Measurements from ENCODE around the gene DNAJC10. TPM values are rescaled to one million over a fixed set of nuclear protein-coding genes. Genes with fewer than 3 reads are reported as not detected.

The DNAJC10 gene
- total and polyA plus RNA-seq, 9 of the 15 experiments (the other 6 are each of a cell fraction or from before 2014, with no cell fraction given) = 9.8 to 77.7 (median 57.3) TPM

DNA sequence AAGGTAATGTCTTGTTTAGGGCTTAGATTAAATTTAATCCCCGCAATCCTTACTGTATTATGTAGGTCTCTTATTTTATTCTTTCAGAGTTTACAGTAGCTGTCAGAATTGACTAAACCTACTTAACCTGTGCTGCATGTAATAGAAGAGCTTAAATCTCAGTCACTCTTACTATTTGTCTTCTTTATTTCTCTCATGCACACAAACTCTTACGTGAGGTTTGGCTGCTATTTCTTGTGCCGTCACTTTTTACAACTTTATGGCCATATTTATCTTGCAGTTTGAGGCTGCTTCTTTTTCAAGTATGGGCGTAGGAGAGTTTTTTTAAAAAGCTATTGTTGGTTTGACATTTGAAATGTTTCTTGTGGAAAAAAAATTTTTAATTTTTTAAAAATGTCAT, 12.0 kb downstream of the DNAJC10 start:
- CTCF ChIA-PET (ENCODE audit: low intra/inter-chr PET ratio) = no interaction called here
- Histone ChIP-seq H2AFZ (ENCODE audit: low read depth, low read length) (no peak overlapping the region), H3K9me1 (ENCODE audit: control insufficient read depth, insufficient read depth, low read length) (no peaks in the 10 kb centered on the region), H3K27ac (ENCODE audit: extremely low read depth, low read depth, low read length) (no peak overlapping the region), H3K4me3 (no peak overlapping the region), H3K9ac (ENCODE audit: insufficient read depth in 1 of 2, low read depth in 2 of 2, low read length in 2 of 2) (no peak overlapping the region), H3K9me3 (replicated peaks; ENCODE audit: control insufficient read depth, insufficient read depth, low read depth, low read length) (no peaks in the 10 kb centered on the region), H3K79me2 (ENCODE audit: control insufficient read depth, insufficient read depth, low read length) (no peaks in the 10 kb centered on the region), H3K4me1 (replicated peaks in 1 of 2; ENCODE audit: control insufficient read depth in 2 of 2, insufficient read depth in 2 of 2, low read length in 2 of 2) (no peaks in the 10 kb centered on the region), H3K4me2 (ENCODE audit: insufficient read depth, low read length) (no peak overlapping the region), H4K20me1 (replicated peaks; ENCODE audit: control insufficient read depth, insufficient read depth, low read length) (no peaks in the 10 kb centered on the region), H3K27me3 (ENCODE audit: control insufficient read depth in 2 of 2, insufficient read depth in 2 of 2, low read length in 2 of 2) (no peaks in the 10 kb centered on the region), H3K36me3 (ENCODE audit: control insufficient read depth, insufficient read depth, low read length) (peaks cover 71% of the 10 kb centered on the region)
- DNase-seq (ENCODE audit: extremely low read depth in 1 of 4, low spot score in 3 of 4) = no peak
- POLR2A ChIA-PET = interaction anchor here (1.2 to 1.6 kb wide), 3 partner anchors 8 to 13 kb away, joined by 4 to 5 read pairs (median 4); partner anchors contain the start of gene DNAJC10
- ATAC-seq = no peak
- TF ChIP-seq HCFC1 (IDR thresholded peaks at IDR 0.05; ENCODE audit: low read depth, low read length) (no peak), ZNF583 (CRISPR knock-in tag; IDR thresholded peaks at IDR 0.05) (no peak), TAF15 (IDR thresholded peaks at IDR 0.05; ENCODE audit: low read depth, low read length) (no peak), CBFA2T2 (conservative IDR thresholded peaks at IDR 0.05) (no peak)
- intact Hi-C loops (cut with micrococcal nuclease) (no loop called here), in situ Hi-C loops (cut with MboI) (no loop called here)
- FAIRE-seq = no peak
- 100% methylated on average over 4 of the region's 4 CpGs for WGBS (ENCODE audit: insufficient coverage, low coverage, missing lambda C conversion rate)
- BruUV-seq (replicated peaks) = no TSS peak

GRCh38 chr2:182729710-182730339, 13.8 kb downstream of the DNAJC10 start:
- Histone ChIP-seq H3K9ac (ENCODE audit: insufficient read depth in 1 of 2, low read depth in 2 of 2, low read length in 2 of 2) (no peak overlapping the region), H3K27me3 (ENCODE audit: control insufficient read depth in 2 of 2, insufficient read depth in 2 of 2, low read length in 2 of 2) (no peaks in the 10 kb centered on the region), H3K27ac (ENCODE audit: extremely low read depth, low read depth, low read length) (no peak overlapping the region), H3K4me3 (no peak overlapping the region), H3K4me1 (replicated peaks in 1 of 2; ENCODE audit: control insufficient read depth in 2 of 2, insufficient read depth in 2 of 2, low read length in 2 of 2) (no peaks in the 10 kb centered on the region), H3K36me3 (ENCODE audit: control insufficient read depth, insufficient read depth, low read length) (peaks cover 63% of the 10 kb centered on the region), H3K9me1 (ENCODE audit: control insufficient read depth, insufficient read depth, low read length) (no peaks in the 10 kb centered on the region), H3K9me3 (replicated peaks; ENCODE audit: control insufficient read depth, insufficient read depth, low read depth, low read length) (no peaks in the 10 kb centered on the region), H3K4me2 (ENCODE audit: insufficient read depth, low read length) (no peak overlapping the region), H3K79me2 (ENCODE audit: control insufficient read depth, insufficient read depth, low read length) (no peaks in the 10 kb centered on the region), H2AFZ (ENCODE audit: low read depth, low read length) (no peak overlapping the region), H4K20me1 (replicated peaks; ENCODE audit: control insufficient read depth, insufficient read depth, low read length) (no peaks in the 10 kb centered on the region)
- no peak for DNase-seq (ENCODE audit: extremely low read depth in 1 of 4, low spot score in 3 of 4)
- WGBS (ENCODE audit: insufficient coverage, low coverage, missing lambda C conversion rate) = 94% methylated on average over 2 of the region's 2 CpGs
- in situ Hi-C loops (cut with MboI) (no loop called here), intact Hi-C loops (cut with micrococcal nuclease) (no loop called here)
- TF ChIP-seq THAP12 (CRISPR knock-in tag; IDR thresholded peaks at IDR 0.05) (no peak), GABPA (tag; conservative IDR thresholded peaks at IDR 0.05; ENCODE audit: low read depth) (no peak), BRCA1 (IDR thresholded peaks at IDR 0.05) (no peak), BRCA1 (CRISPR knock-in tag; IDR thresholded peaks at IDR 0.05) (no peak), ZNF316 (IDR thresholded peaks at IDR 0.05) (peak; percentile 18; the same call in 1 of the 2 replicates), ZBTB26 (CRISPR knock-in tag; IDR thresholded peaks at IDR 0.05) (no peak), ESRRB (CRISPR knock-in tag; IDR thresholded peaks at IDR 0.05; ENCODE audit: borderline replicate concordance) (no peak)
- TF ChIP-seq, protein P1, sequence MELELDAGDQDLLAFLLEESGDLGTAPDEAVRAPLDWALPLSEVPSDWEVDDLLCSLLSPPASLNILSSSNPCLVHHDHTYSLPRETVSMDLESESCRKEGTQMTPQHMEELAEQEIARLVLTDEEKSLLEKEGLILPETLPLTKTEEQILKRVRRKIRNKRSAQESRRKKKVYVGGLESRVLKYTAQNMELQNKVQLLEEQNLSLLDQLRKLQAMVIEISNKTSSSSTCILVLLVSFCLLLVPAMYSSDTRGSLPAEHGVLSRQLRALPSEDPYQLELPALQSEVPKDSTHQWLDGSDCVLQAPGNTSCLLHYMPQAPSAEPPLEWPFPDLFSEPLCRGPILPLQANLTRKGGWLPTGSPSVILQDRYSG (tag; conservative IDR thresholded peaks at IDR 0.05; ENCODE audit: low read depth) = no peak
- ATAC-seq = no peak
- no TSS peak for BruUV-seq (replicated peaks)
- POLR2A ChIA-PET = interaction anchor here (0.9 to 1.6 kb wide), 3 partner anchors 10 to 246 kb away, joined by 4 read pairs; no protein-coding TSS in a partner anchor
- no peak for FAIRE-seq
- CTCF ChIA-PET (ENCODE audit: low intra/inter-chr PET ratio) = no interaction called here
